Measurements from ENCODE around the gene KPNA4.
"Not testable (repeated sequence)": the region's sequence is repeated elsewhere in the genome, so short reads cannot be mapped to it uniquely, and the experiment has no call there.

KPNA4 gene

GRCh38 chr3:160565442-160566403, at the start of gene KPNA4:
Gene KPNA4 (minus strand): TSS chr3:160565571. CDS start chr3:160565282, 289 bp downstream.
- intact Hi-C loops (cut with DNase I) = loop anchor here (5.0 to 10.0 kb wide), 2 partner anchors 171 to 192 kb away; partner anchors contain the start of genes IFT80, PPM1L and SMC4

GRCh38 chr3:160613661-160614060, 48.3 kb upstream of the KPNA4 start:
- DNase-seq = no peak
- intact Hi-C loops (cut with DNase I) = no loop called here

More at GRCh38 chr3:160565442-160566403, at the start of gene KPNA4:
- DNase-seq = peak; percentile 92 to 99 (median 98)

- intact Hi-C loops (cut with DNase I) = no loop called here
- DNase-seq = peak in 5 of 42 donors; percentile 6 to 37 (median 12)
These were observed 47.2 kb upstream of the KPNA4 start for GRCh38 chr3:160612386-160613075.

- intact Hi-C loops (cut with DNase I) = no loop called here
- DNase-seq = no peak
These were observed 45.8 kb upstream of the KPNA4 start for GRCh38 chr3:160611141-160611540.

- DNase-seq = no peak
- intact Hi-C loops (cut with DNase I) = no loop called here
These were observed 43.5 kb upstream of the KPNA4 start for GRCh38 chr3:160608870-160609269.

GRCh38 chr3:160607826-160608225, 42.5 kb upstream of the KPNA4 start:
- no peak for DNase-seq
- intact Hi-C loops (cut with DNase I) = no loop called here

GRCh38 chr3:160605315-160605714, 39.9 kb upstream of the KPNA4 start:
- intact Hi-C loops (cut with DNase I) = no loop called here
- no peak for DNase-seq

- DNase-seq; intact Hi-C loops (cut with DNase I): not testable (repeated sequence)
These were observed 38.5 kb upstream of the KPNA4 start for GRCh38 chr3:160603845-160604244.

GRCh38 chr3:160602259-160602658, 36.9 kb upstream of the KPNA4 start:
- intact Hi-C loops (cut with DNase I) = no loop called here
- DNase-seq = no peak

- intact Hi-C loops (cut with DNase I) = no loop called here
- no peak for DNase-seq
These were observed 35.9 kb upstream of the KPNA4 start for GRCh38 chr3:160601288-160601687.

- intact Hi-C loops (cut with DNase I) = no loop called here
- no peak for DNase-seq
These were observed 33.5 kb upstream of the KPNA4 start for GRCh38 chr3:160598865-160599264.

GRCh38 chr3:160588023-160588422, 22.7 kb upstream of the KPNA4 start:
- DNase-seq = no peak
- intact Hi-C loops (cut with DNase I) = no loop called here

- peak in 8 of 42 donors; percentile 11 to 47 (median 18) for DNase-seq
- intact Hi-C loops (cut with DNase I) = no loop called here
These were observed 21.7 kb upstream of the KPNA4 start for GRCh38 chr3:160587105-160587504.

GRCh38 chr3:160586679-160587078, 21.3 kb upstream of the KPNA4 start:
- no peak for DNase-seq
- intact Hi-C loops (cut with DNase I) = no loop called here

GRCh38 chr3:160583451-160583850, 18.1 kb upstream of the KPNA4 start:
- DNase-seq = no peak
- intact Hi-C loops (cut with DNase I) = no loop called here

GRCh38 chr3:160580938-160581337, 15.6 kb upstream of the KPNA4 start:
- intact Hi-C loops (cut with DNase I) = no loop called here
- DNase-seq = no peak

GRCh38 chr3:160577556-160578195, 12.3 kb upstream of the KPNA4 start:
- DNase-seq = no peak
- intact Hi-C loops (cut with DNase I) = no loop called here

- intact Hi-C loops (cut with DNase I) = no loop called here
- no peak for DNase-seq
These were observed 11.7 kb upstream of the KPNA4 start for GRCh38 chr3:160577093-160577492.

- intact Hi-C loops (cut with DNase I) = no loop called here
These were observed 11.2 kb upstream of the KPNA4 start for GRCh38 chr3:160576621-160577020.

GRCh38 chr3:160575589-160575988, 10.2 kb upstream of the KPNA4 start:
- intact Hi-C loops (cut with DNase I) = no loop called here
- DNase-seq = no peak

More at GRCh38 chr3:160576621-160577020, 11.2 kb upstream of the KPNA4 start:
- no peak for DNase-seq

All from head of caudate nucleus (tissue), 42 donors.